PFSK-1 (cell line): ENCODE results near the gene RPL37A.

ENCODE experiments used
- REST ChIP-seq, 2 experiments: IDR thresholded peaks; 2 replicates each; pipeline versions ENCODE4 v1.6.1 to v1.8.0; 2011 to 2012; ENCODE audit warnings: low read depth in 2 of 2, low read length in 2 of 2, control low read depth in 1 of 2, inconsistent platforms in 1 of 2, mild to moderate bottlenecking in 1 of 2, moderate library complexity in 1 of 2; ENCODE audit not compliant: insufficient read depth in 1 of 2
- SIN3A ChIP-seq: IDR thresholded peaks from 2 replicates; pipeline ENCODE4 v1.6.1; 2012; ENCODE audit warnings: mild to moderate bottlenecking, low read length, moderate library complexity, borderline replicate concordance; ENCODE audit not compliant: insufficient read depth

- TF ChIP-seq REST (IDR thresholded peaks at IDR 0.05; ENCODE audit: insufficient read depth in 1 of 2, low read depth in 2 of 2, low read length in 2 of 2) (no peak), SIN3A (no peak)
Measured at GRCh38 chr2:216503159-216503629, 4.5 kb downstream of the RPL37A start.
